Measurements from ENCODE around the gene PPARG. TPM values are rescaled to one million over a fixed set of nuclear protein-coding genes. Genes with fewer than 3 reads are reported as not detected.

Gene PPARG
- total and polyA plus RNA-seq, 7 donors: 9.7 to 111 (median 17.8) TPM

- WGBS, 2 donors: 72 to 80% methylated on average over 7 of the region's 7 CpGs
- intact Hi-C loops (cut with DNase I): no loop called here
- H3K27me3 ChIP-seq: peaks cover 0 to 4% (median 0%) of the 10 kb centered on the region in 3 donors
These were observed 65.1 kb downstream of the PPARG start for GRCh38 chr3:12353796-12354525.

GRCh38 chr3:12356175-12356574 lies 67.3 kb downstream of the PPARG start:
- H3K36me3 ChIP-seq: no peaks in the 10 kb centered on the region
- no peak overlapping the region for H3K4me3 ChIP-seq
- H3K4me1 ChIP-seq: no peaks in the 10 kb centered on the region
- H3K27me3 ChIP-seq: peaks cover 0 to 4% (median 0%) of the 10 kb centered on the region in 3 donors
- no peak overlapping the region for H3K27ac ChIP-seq
- no peak for TF ChIP-seq CTCF (IDR thresholded peaks at IDR 0.05)
- no peak for TF ChIP-seq POLR2A (IDR thresholded peaks at IDR 0.05)
- no peak for TF ChIP-seq EP300 (IDR thresholded peaks at IDR 0.05)
- no peak for TF ChIP-seq POLR2AphosphoS5 (IDR thresholded peaks at IDR 0.05)
- DNase-seq: no peak
- peaks cover 0 to under 1% (median 0%) of the 10 kb centered on the region in 4 donors for H3K9me3 ChIP-seq
- intact Hi-C loops (cut with DNase I): no loop called here
- WGBS, 2 donors: 14 to 45% methylated on average over 5 of the region's 5 CpGs

More at GRCh38 chr3:12353796-12354525, 65.1 kb downstream of the PPARG start:
- Histone ChIP-seq H3K27ac (no peak overlapping the region), H3K9me3 (no peaks in the 10 kb centered on the region), H3K36me3 (no peaks in the 10 kb centered on the region), H3K4me3 (no peak overlapping the region), H3K4me1 (no peaks in the 10 kb centered on the region)
- no peak for DNase-seq
- no peak for TF ChIP-seq CTCF (IDR thresholded peaks at IDR 0.05)
- TF ChIP-seq POLR2AphosphoS5 (IDR thresholded peaks at IDR 0.05): peak in 3 of 4 donors; percentile 23 to 62 (median 41)

GRCh38 chr3:12356996-12357395 lies 68.1 kb downstream of the PPARG start:
- DNase-seq: no peak
- no peak overlapping the region for H3K27ac ChIP-seq
- peaks cover 0 to 4% (median 0%) of the 10 kb centered on the region in 3 donors for H3K27me3 ChIP-seq
- peaks cover 0 to 3% (median 0%) of the 10 kb centered on the region in 4 donors for H3K9me3 ChIP-seq
- no peaks in the 10 kb centered on the region for H3K4me1 ChIP-seq
- intact Hi-C loops (cut with DNase I): no loop called here
- TF ChIP-seq EP300 (IDR thresholded peaks at IDR 0.05) (no peak), POLR2A (IDR thresholded peaks at IDR 0.05) (no peak), POLR2AphosphoS5 (IDR thresholded peaks at IDR 0.05) (no peak), CTCF (IDR thresholded peaks at IDR 0.05) (no peak)
- H3K36me3 ChIP-seq: no peaks in the 10 kb centered on the region
- no peak overlapping the region for H3K4me3 ChIP-seq
- WGBS, 2 donors: 92 to 95% methylated on average over 7 of the region's 7 CpGs

DNA sequence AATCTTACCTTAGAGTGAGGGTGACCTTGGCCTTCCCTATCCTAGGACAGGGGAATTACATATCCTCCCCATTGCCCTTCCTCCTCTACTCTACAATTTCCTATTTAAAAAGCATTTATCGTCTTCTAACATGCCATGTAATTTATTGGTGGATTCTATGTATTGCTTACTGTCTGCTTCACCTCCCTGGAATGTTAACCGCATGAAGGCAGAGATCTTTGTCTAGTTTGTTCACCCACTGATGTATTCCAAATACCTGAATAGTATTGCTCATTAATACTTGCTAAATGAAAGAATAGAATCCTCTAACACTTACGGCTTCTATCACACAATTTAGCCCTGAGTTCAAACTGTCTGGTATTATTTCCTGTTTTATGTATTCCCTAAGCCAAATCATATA lies 68.6 kb downstream of the PPARG start:
- no peak for DNase-seq
- no peak for TF ChIP-seq POLR2A (IDR thresholded peaks at IDR 0.05)
- TF ChIP-seq CTCF (IDR thresholded peaks at IDR 0.05): no peak
- TF ChIP-seq POLR2AphosphoS5 (IDR thresholded peaks at IDR 0.05): no peak
- TF ChIP-seq EP300 (IDR thresholded peaks at IDR 0.05): no peak
- 90 to 93% methylated on average over 3 of the region's 3 CpGs for WGBS, 2 donors
- peaks cover 0 to 4% (median 0%) of the 10 kb centered on the region in 3 donors for H3K27me3 ChIP-seq
- H3K27ac ChIP-seq: no peak overlapping the region
- intact Hi-C loops (cut with DNase I): no loop called here
- peaks cover 0 to 3% (median 0%) of the 10 kb centered on the region in 4 donors for H3K9me3 ChIP-seq
- no peak overlapping the region for H3K4me3 ChIP-seq
- no peaks in the 10 kb centered on the region for H3K4me1 ChIP-seq
- no peaks in the 10 kb centered on the region for H3K36me3 ChIP-seq

All from sigmoid colon (tissue), 7 donors.